NCI-H1694 treated with DMSO at 0.1 percent for 48 hours (cell line): ENCODE results near the gene SMARCAL1.
A peak's percentile ranks its signal among the peaks of the same experiment; 100 is the strongest.
"Not testable (repeated sequence)": the region's sequence is repeated elsewhere in the genome, so short reads cannot be mapped to it uniquely, and the experiment has no call there.

Experiments
- DNase-seq: peaks from one replicate; lab custom pipeline; 2025; lab: John Stamatoyannopoulos, UW

The SMARCAL1 gene

GRCh38 chr2:216502381-216503158, 90.3 kb downstream of the SMARCAL1 start:
- DNase-seq = no peak

- DNase-seq = no peak
These were observed 90.9 kb downstream of the SMARCAL1 start for GRCh38 chr2:216503159-216503629.

- DNase-seq = no peak
These were observed 91.6 kb downstream of the SMARCAL1 start for GRCh38 chr2:216503697-216504375.

GRCh38 chr2:216504376-216504762, 92.1 kb downstream of the SMARCAL1 start:
- DNase-seq = no peak

- DNase-seq = no peak
These were observed 93.1 kb downstream of the SMARCAL1 start for GRCh38 chr2:216505133-216506106.

GRCh38 chr2:216507220-216508160, 95.2 kb downstream of the SMARCAL1 start:
- no peak for DNase-seq

GRCh38 chr2:216508229-216508628, 95.9 kb downstream of the SMARCAL1 start:
- no peak for DNase-seq

- DNase-seq = peak; percentile 85
These were observed 104.6 kb downstream of the SMARCAL1 start for GRCh38 chr2:216516730-216517350.

GRCh38 chr2:216517447-216518225, 105.4 kb downstream of the SMARCAL1 start:
- DNase-seq = no peak

GRCh38 chr2:216518566-216519119, 106.4 kb downstream of the SMARCAL1 start:
- not testable (repeated sequence) for DNase-seq

GRCh38 chr2:216519154-216519762, 107.0 kb downstream of the SMARCAL1 start:
- peak; percentile 89 for DNase-seq

- no peak for DNase-seq
These were observed 107.8 kb downstream of the SMARCAL1 start for GRCh38 chr2:216520112-216520511.

- no peak for DNase-seq
These were observed 110.7 kb downstream of the SMARCAL1 start for GRCh38 chr2:216522892-216523502.

- no peak for DNase-seq
These were observed 113.7 kb downstream of the SMARCAL1 start for GRCh38 chr2:216525972-216526371.

- no peak for DNase-seq
These were observed 114.7 kb downstream of the SMARCAL1 start for GRCh38 chr2:216526939-216527338.

- no peak for DNase-seq
These were observed 115.3 kb downstream of the SMARCAL1 start for GRCh38 chr2:216527600-216527999.

GRCh38 chr2:216532562-216532961, 120.3 kb downstream of the SMARCAL1 start:
- DNase-seq = no peak
